Frontal cortex (tissue), 4 donors: ENCODE measurements around the gene TRIM41. TPM values are rescaled to one million over a fixed set of nuclear protein-coding genes. Genes with fewer than 3 reads are reported as not detected.

ENCODE experiments used
- DNase-seq, 2 donors: peaks; one replicate each; pipeline ENCODE4 v3.0.0; 2012; ENCODE audit warnings: low spot score in 2 of 2
- FAIRE-seq: peaks from 2 replicates; lab custom pipeline; 2012; peaks lifted over from hg19 to GRCh38; lab: Jason Lieb, UNC
- total RNA-seq: library from RNA; depleted of rRNA; stranded (reverse); fragments of >200 nt; gene quantifications from one replicate; pipeline ENCODE4 v1.2.3, GENCODE V29; 2014
- donor health status: control.
- donor health status: control.
- donor health status: control.

The TRIM41 gene
- total RNA-seq, 1 donor from 2014 or later = 12.2 TPM

DNA sequence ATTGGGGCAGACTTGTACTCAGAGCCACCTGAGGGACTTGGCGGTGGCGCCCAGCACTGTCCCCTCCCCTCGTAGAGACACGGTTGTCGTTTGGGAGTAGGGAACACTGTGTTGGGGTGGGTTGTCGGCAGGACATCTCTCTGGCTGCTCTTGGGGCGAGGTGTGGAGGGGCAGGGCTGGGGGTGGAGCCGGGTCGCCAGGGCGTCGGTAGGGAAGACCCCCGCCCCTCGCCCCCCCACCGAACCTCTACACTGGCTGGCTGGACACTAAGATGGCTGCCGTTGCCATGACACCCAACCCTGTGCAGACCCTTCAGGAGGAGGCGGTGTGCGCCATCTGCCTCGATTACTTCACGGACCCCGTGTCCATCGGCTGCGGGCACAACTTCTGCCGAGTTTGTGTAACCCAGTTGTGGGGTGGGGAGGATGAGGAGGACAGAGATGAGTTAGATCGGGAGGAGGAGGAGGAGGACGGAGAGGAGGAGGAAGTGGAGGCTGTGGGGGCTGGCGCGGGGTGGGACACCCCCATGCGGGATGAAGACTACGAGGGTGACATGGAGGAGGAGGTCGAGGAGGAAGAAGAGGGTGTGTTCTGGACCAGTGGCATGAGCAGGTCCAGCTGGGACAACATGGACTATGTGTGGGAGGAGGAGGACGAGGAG lies 778 bp downstream of the TRIM41 start:
- no peak for FAIRE-seq
- DNase-seq = no peak

DNA sequence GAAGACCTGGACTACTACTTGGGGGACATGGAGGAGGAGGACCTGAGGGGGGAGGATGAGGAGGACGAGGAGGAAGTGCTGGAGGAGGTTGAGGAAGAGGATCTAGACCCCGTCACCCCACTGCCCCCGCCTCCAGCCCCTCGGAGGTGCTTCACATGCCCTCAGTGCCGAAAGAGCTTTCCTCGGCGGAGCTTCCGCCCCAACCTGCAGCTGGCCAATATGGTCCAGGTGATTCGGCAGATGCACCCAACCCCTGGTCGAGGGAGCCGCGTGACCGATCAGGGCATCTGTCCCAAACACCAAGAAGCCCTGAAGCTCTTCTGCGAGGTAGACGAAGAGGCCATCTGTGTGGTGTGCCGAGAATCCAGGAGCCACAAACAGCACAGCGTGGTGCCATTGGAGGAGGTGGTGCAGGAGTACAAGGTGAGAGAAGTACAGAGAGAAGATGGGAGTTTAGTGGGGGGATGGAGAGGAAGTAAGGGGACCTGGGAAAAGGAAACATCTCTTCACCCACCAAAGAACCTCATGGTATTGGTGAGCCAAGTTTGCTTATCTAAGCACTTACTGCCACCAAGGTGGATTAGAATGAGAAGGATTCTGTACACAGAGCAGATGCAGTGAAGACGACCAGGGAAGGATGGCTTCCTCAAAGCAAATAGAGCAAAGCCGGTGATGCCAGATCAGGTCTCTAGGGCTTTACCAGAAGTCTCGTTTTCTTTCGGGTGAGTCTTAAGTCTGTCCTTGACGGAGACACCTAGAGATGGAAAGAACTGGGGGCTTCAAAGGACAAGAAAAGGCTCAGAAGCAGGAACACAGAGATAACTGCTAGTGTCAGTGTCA lies 1.5 kb downstream of the TRIM41 start:
- FAIRE-seq (no peak), DNase-seq (no peak)

DNA sequence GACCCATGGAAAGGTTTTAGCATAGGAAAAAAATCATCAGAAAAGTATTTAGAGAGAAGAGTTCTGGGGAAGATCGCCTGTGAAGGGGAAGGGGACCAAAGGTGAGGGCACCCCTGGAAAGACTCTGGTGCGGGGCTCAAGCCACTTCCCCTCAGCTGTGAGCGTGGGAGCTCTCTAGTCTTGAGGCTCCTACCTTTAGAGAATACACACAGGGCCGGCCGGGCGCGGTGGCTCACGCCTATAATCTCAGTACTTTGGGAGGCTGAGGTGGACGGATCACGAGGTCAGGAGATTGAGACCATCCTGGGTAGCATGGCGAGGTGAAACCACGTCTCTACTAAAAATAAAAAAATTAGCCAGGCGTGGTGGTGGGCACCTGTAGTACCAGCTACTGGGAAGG lies 6.9 kb downstream of the TRIM41 start:
- FAIRE-seq (no peak), DNase-seq (no peak)

DNA sequence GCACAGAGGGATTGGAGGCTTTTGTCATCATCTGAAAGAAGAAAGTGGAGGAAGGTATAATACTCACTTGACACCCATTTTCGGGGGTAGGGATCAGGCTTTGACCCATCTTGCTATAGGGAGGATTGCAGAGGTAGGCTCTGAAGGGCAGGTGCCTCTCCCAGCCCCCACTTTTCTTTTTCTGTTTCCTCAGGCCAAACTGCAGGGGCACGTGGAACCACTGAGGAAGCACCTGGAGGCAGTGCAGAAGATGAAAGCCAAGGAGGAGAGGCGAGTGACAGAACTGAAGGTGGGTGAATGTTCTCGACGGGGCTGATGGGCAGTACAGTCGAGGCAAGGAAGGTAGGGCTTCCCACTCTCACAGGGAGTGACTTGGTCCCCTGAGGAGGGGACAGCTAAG lies 7.5 kb downstream of the TRIM41 start:
- FAIRE-seq (no peak), DNase-seq (no peak)

DNA sequence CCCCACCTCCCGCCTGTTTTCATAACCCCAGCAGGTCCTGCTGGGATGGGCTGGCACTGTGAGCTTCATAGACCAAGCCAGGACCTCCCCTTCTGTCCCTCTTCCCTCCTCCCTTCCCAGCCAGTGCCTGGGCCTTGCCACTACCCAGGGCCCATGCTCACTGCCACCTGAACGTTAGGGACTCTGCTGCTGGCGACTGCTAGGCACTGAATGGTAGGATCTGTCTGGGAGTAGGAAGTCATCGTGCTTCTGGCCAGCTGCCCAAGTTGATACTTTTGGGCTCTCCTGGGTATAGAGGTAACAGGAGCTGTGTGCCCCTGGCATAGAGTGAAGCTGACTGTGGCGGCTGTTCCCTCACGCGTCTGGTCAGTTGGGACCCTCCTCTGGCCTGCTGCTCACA lies 8.4 kb downstream of the TRIM41 start:
- FAIRE-seq (no peak), DNase-seq (no peak)

DNA sequence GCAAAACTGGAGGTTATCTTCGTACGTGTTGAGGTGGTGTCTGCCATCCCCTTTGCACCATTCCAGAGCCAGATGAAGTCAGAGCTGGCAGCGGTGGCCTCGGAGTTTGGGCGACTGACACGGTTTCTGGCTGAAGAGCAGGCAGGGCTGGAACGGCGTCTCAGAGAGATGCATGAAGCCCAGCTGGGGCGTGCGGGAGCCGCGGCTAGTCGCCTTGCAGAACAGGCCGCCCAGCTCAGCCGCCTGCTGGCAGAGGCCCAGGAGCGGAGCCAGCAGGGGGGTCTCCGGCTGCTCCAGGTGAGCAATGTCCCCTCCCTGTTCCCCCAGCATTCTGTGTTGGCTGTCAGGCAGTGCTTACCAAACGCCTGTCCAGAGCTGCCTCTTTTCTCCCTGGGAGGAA lies 9.5 kb downstream of the TRIM41 start:
- FAIRE-seq (no peak), DNase-seq (no peak)

DNA sequence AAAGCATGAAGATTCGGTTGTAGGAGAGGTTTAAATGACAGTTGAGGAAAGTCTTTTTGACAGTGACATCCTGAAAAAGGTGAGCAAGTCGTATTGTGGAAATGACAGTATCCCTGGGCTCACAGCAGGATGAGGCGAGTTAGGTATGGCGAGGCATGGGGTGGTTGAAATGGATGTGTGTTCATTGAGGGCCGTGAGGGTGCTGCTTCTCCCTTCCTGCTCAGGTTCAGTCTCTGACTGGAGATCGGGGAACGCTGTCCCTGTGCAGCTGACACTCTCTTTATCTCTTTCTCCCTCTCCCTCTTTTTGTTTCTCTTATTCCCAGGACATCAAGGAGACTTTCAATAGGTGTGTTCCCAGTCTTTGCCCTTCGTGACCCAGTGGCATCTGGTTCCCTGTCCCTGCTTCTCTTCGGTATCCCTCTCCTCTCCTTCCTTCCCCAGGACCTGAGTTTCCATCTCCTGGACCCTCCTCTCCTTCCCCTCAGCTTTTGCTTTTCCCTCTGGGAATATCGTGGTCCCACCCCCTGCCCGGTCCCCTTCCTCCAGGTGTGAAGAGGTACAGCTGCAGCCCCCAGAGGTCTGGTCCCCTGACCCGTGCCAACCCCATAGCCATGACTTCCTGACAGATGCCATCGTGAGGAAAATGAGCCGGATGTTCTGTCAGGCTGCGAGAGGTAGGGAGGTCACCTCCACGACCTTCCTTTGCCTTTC lies 10.2 kb downstream of the TRIM41 start:
- DNase-seq (no peak), FAIRE-seq (no peak)

DNA sequence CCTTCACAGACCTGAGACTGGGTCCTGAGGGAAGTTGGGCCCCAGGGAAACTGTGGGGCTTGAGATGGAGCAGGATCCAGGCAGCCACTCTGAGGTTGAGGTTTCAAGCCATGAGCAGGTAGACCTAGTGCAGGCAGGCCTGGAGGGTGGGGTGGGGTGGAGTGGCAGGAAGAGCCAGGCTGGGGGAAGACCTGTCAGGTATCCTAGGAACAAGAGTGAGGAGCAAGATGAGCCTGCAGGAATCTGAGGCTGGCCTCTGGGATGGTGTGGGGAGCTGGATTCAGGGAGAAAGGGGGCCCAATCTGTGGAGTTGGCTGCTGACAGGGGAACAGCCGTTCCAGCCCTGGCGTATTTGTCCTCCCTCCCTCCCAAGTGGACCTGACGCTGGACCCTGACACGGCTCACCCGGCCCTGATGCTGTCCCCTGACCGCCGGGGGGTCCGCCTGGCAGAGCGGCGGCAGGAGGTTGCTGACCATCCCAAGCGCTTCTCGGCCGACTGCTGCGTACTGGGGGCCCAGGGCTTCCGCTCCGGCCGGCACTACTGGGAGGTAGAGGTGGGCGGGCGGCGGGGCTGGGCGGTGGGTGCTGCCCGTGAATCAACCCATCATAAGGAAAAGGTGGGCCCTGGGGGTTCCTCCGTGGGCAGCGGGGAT lies 10.8 kb downstream of the TRIM41 start:
- FAIRE-seq = no peak

DNA sequence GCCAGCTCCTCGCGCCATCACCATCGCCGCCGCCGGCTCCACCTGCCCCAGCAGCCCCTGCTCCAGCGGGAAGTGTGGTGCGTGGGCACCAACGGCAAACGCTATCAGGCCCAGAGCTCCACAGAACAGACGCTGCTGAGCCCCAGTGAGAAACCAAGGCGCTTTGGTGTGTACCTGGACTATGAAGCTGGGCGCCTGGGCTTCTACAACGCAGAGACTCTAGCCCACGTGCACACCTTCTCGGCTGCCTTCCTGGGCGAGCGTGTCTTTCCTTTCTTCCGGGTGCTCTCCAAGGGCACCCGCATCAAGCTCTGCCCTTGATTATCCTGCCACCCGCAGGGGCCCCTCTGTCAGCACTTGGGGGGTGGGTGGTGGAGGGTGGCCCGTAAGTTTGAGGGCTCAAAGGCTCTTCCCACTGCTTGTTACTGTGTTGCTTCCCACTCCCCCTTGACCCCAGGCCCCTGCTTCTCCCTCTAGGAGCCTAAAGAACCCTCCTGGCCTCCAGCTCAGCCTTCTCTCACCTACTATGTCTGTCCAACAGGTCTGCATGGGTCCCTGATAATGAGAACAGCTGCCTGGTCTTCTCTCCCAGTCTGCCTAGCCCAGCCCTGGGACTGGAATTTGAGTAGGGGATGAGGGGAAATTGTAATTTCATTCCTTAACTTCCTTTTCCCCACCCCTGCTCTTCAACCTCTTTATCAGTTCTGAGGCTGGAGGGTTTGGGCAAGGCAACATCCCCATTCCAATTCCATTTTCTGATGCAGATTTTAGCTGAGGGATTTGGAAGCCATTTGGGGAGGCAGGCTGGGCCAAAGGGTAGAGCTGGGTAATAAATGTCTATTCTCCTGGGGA lies 11.6 kb downstream of the TRIM41 start:
- DNase-seq (no peak), FAIRE-seq (no peak)

More for the DNA sequence above, 10.8 kb downstream of the TRIM41 start:
- DNase-seq = no peak

DNA sequence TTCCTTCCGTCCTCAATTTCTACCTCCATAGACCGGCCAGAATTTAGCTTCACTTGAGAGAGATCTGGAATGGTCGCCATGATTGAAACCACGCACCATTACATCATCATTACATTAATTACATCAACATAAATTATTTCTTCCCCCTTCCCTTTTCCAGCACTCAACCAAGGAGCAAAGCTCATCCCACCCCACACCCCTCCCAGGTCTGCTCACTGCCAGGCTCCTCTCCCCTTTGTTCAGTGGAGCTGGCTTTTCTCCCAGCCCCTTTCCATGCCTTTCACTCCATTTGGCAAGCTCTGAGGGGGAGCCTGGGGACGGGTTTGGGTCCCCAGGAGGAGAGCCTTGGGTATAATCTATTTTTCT lies 12.2 kb downstream of the TRIM41 start:
- DNase-seq (no peak), FAIRE-seq (no peak)

DNA sequence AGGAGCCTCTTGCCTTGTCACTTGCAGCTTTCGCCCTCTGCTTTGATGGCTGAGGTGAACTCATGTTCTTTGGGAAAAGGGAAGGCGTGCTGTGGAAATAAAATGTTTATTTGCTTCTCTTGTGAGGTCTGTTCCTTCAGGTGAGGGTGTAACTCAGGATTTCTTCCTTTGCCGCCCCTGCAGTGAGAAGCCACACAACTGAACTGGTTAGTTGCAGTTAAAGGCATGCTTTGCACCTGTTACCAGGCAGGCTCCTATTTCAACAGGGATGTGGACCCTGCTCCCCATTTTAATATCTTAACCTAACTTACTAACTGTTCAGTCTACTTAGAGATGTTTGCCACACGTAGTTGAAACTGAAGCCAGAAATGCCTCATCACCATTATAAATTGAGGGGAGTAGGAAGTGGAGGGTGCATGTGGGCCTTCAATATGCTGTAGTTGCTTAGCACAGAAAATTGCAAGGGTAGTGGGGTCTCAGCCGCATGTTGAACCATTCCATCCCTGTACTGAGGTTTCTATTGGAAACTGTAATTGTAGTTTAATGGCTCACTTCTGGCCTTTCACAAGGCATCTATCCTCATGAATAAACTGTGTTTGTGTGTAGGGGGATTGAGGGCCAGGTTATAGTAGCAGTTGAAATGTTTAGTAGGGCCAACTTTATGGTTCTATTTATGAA lies 12.7 kb downstream of the TRIM41 start:
- no peak for DNase-seq
- no peak for FAIRE-seq

DNA sequence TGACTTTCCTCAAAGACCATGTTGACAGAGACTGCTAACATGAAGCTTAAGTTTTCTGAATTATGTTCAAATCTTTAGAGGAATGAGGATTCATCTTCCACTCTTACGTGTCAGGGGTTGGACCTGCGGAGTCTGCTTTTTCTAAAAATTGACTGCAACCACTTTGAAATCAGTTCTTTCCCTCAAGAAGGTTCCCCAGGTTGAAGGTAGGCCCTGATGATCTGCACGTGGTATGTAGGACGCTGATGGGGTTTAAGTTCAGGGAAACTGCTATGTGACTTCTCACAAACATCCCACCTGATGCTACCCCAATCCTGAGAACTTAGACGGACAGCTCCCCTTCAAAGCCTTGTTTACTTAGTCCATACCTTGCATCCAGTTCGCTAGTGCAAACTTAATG lies 13.4 kb downstream of the TRIM41 start:
- FAIRE-seq (no peak), DNase-seq (no peak)

DNA sequence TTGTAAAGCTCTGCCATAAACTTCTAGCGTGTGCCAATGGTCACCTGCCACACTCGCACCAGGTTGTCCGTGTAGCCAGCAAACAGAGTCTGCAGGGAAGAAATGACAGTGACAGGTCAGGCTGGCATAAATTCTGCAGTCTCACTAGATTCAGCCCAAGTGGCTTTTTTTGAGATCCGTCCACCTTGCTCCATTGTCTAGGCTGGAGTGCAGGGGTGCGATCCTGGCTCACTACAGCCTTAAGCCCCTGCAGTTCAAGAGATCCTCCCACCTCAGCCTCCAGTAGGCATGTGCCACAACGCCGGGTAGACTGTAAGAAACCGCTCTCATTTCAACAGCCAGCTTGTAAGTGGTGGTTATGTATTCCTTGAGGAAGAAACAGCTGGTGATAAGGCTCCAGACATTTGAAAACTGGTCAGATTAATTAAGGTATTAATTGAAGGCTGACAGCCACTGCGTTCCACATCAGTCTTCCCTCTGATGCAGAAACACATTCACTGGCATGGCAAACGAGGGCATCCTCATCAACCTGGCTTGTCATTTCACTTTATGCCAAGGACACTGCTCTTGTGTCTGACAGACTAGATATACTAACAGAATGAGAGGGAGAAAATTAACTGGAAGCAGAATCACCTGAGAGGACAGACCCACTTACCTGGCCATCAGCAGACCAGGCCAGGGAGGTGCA lies 14.0 kb downstream of the TRIM41 start:
- DNase-seq = no peak
- FAIRE-seq = no peak

DNA sequence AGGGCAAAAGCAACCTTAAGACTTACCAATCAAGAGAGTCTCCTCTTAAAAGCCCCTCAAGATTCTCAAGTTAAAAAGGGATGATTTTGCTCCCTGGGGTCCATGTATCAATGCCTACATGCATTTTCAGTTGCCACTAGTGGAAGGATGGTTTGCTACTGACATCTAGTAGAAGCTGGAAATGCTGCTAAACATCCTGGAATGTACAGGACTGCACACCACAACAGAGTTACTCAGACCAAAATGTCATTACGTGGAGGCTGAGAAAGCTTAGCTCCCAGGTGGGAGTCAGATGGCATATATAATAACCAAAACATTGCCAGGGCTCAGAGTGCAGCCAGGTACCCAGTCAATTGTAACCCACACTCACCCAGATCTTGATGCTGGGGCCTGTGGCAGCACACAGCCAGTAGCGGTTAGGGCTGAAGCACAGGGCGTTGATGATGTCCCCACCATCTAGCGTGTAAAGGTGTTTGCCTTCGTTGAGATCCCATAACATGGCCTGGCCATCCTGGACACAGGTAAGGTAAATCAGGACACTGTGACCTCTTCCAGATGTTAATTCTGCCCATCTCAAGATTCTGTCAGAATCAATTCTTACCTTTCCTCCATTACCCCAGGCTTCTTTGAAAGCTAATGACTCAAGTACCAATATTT lies 14.8 kb downstream of the TRIM41 start:
- DNase-seq = no peak
- FAIRE-seq = no peak

DNA sequence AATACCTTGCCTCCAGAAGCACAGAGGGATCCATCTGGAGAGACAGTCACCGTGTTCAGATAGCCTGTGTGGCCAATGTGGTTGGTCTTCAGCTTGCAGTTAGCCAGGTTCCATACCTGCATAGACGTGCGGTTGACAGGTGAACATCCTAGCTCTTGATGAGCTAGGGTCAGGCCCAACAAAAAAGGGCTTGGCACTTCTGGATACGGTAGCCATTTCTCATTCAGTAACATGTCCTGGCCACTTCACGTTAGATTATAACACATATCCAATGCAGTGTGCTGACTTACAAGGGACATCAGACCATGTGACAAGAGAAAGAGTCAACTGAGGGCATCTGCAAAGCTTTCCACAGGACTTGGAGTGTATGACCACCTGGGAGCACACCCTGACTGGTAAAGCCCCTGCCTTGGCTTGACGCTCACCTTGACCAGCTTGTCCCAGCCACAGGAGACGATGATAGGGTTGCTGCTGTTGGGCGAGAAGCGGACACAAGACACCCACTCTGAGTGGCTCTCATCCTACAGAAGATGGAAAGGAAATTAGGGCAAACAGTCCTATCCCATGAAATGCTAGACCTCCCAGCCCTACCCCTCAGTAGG lies 16.1 kb downstream of the TRIM41 start:
- no peak for FAIRE-seq

DNA sequence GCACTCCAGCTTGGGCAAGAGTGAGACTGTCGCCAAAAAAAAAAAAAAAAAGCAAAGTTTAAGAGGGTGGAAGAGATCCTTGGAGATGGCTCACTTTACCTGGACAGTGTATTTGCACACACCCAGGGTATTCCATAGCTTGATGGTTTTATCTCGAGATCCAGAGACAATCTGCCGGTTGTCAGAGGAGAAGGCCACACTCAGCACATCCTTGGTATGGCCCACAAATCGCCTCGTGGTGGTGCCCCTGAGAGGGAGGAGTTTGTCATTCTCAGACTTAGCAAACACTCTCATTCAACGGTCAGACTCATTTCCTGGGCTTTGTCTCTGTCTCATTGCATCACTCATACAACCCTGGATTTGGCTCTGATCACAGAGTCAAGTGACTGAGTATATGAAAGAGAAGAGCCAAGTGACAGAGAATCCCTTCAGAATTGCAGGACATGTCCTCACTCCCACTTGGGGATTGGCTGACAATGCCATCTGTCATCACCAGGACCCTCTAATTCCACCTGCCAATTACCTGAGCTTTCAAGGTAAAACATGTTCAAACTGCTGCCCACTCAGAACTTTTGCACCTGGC lies 18.4 kb downstream of the TRIM41 start:
- DNase-seq (no peak), FAIRE-seq (no peak)

More for the DNA sequence above, 16.1 kb downstream of the TRIM41 start:
- no peak for DNase-seq

DNA sequence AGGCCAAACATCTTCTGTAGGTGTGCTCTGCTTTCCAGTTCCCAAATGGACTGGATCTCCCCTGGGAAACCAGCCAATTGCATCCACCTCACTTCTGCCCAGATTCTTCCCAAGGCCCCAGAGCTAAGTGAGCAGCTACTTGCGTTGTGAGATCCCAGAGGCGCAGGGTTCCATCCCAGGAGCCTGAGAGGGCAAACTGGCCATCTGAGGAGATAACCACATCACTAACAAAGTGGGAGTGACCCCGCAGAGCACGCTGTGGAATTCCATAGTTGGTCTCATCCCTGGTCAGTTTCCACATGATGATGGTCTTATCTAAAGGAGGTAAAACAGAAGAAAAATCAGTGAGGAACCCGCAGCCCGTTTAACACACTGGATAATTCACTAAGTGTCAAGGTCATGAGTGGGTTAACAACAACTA lies 19.0 kb downstream of the TRIM41 start:
- DNase-seq = no peak
- no peak for FAIRE-seq
